H9 (cell line): Measurements from ENCODE around the gene UBE2B. TPM values are rescaled to one million over a fixed set of nuclear protein-coding genes. Genes with fewer than 3 reads are reported as not detected.

Experiments
- DNase-seq: peaks from one replicate; pipeline ENCODE4 v3.0.0-alpha.2; 2017
- H2AFZ ChIP-seq: one replicate; pipeline ENCODE4 v1.6.1; 2013; ENCODE audit warnings: mild to moderate bottlenecking, low read length, control low read depth, moderate library complexity
- H2AK5ac ChIP-seq: 2 replicates; pipeline ENCODE4 v1.6.1; 2013; ENCODE audit warnings: low read length, control low read depth, mixed read lengths; ENCODE audit not compliant: insufficient read length
- H2BK120ac ChIP-seq: one replicate; pipeline ENCODE4 v1.6.1; 2013; ENCODE audit warnings: low read depth, mild to moderate bottlenecking, low read length, control low read depth, inconsistent platforms; ENCODE audit not compliant: poor library complexity, severe bottlenecking
- H2BK12ac ChIP-seq: 2 replicates; pipeline ENCODE4 v1.6.1; 2013; ENCODE audit warnings: low read length, control low read depth, mixed read lengths, low read depth; ENCODE audit not compliant: insufficient read length
- H2BK15ac ChIP-seq: 2 replicates; pipeline ENCODE4 v1.6.1; 2013; ENCODE audit warnings: low read depth, low read length, control low read depth
- H2BK20ac ChIP-seq: one replicate; pipeline ENCODE4 v1.6.1; 2013; ENCODE audit warnings: low read depth, mild to moderate bottlenecking, low read length, control low read depth, inconsistent platforms; ENCODE audit not compliant: poor library complexity, severe bottlenecking
- H2BK5ac ChIP-seq: 2 replicates; pipeline ENCODE4 v1.6.1; 2013; ENCODE audit warnings: low read length, control low read depth, mixed read lengths; ENCODE audit not compliant: insufficient read length
- H3K14ac ChIP-seq: 2 replicates; pipeline ENCODE4 v1.6.1; 2013; ENCODE audit warnings: low read length, control low read depth; ENCODE audit not compliant: insufficient read depth
- H3K18ac ChIP-seq: 2 replicates; pipeline ENCODE4 v1.6.1; 2013; ENCODE audit warnings: low read depth, mild to moderate bottlenecking, mixed read lengths, low read length, control low read depth; ENCODE audit not compliant: insufficient read length
- H3K23ac ChIP-seq: 2 replicates; pipeline ENCODE4 v1.6.1; 2013; ENCODE audit warnings: low read length, control low read depth, mixed read lengths, low read depth; ENCODE audit not compliant: insufficient read length
- H3K23me2 ChIP-seq: 2 replicates; pipeline ENCODE4 v1.6.1; 2013; ENCODE audit warnings: low read depth, mild to moderate bottlenecking, mixed read lengths, low read length, control low read depth; ENCODE audit not compliant: insufficient read length, poor library complexity, severe bottlenecking
- H3K27ac ChIP-seq: 2 replicates; pipeline ENCODE4 v1.5.1; 2013; ENCODE audit warnings: low read length, control low read depth, mixed read lengths, low read depth; ENCODE audit not compliant: insufficient read length
- H3K27me3 ChIP-seq: 2 replicates; pipeline ENCODE4 v1.6.1; 2013; ENCODE audit warnings: low read length, control low read depth, inconsistent platforms; ENCODE audit not compliant: insufficient read depth
- H3K4ac ChIP-seq: 2 replicates; pipeline ENCODE4 v1.6.1; 2013; ENCODE audit warnings: low read depth, mild to moderate bottlenecking, control low read depth, inconsistent platforms, low read length, moderate library complexity
- H3K4me1 ChIP-seq: 2 replicates; pipeline ENCODE4 v1.6.1; 2013; ENCODE audit warnings: low read length, control low read depth, inconsistent platforms; ENCODE audit not compliant: insufficient read depth
- H3K4me2 ChIP-seq: 2 replicates; pipeline ENCODE4 v1.6.1; 2013; ENCODE audit warnings: low read length, control low read depth, mixed read lengths; ENCODE audit not compliant: insufficient read length, insufficient read depth
- H3K56ac ChIP-seq: 2 replicates; pipeline ENCODE4 v1.6.1; 2013; ENCODE audit warnings: low read depth, mild to moderate bottlenecking, mixed read lengths, low read length, control low read depth; ENCODE audit not compliant: insufficient read length
- H3K79me1 ChIP-seq: 2 replicates; pipeline ENCODE4 v1.6.1; 2013; ENCODE audit warnings: low read depth, mild to moderate bottlenecking, moderate library complexity, low read length, control low read depth, inconsistent platforms; ENCODE audit not compliant: insufficient read depth, poor library complexity, severe bottlenecking
- H3K79me2 ChIP-seq: 2 replicates; pipeline ENCODE4 v1.6.1; 2013; ENCODE audit warnings: low read length, control low read depth, inconsistent platforms; ENCODE audit not compliant: insufficient read depth
- H3K9ac ChIP-seq: 2 replicates; pipeline ENCODE4 v1.6.1; 2013; ENCODE audit warnings: low read length, control low read depth, mixed read lengths; ENCODE audit not compliant: insufficient read length; ENCODE audit errors: extremely low read depth
- H3K9me3 ChIP-seq: one replicate; pipeline ENCODE4 v1.6.1; 2013; ENCODE audit warnings: low read depth, low read length, inconsistent platforms; ENCODE audit not compliant: control insufficient read depth
- H3T11ph ChIP-seq: one replicate; pipeline ENCODE4 v1.6.1; 2013; ENCODE audit warnings: mild to moderate bottlenecking, low read length, control low read depth, inconsistent platforms
- H4K20me1 ChIP-seq: one replicate; pipeline ENCODE4 v1.6.1; 2013; ENCODE audit not compliant: control insufficient read depth, insufficient read length, insufficient read depth
- H4K5ac ChIP-seq: 2 replicates; pipeline ENCODE4 v1.6.1; 2013; ENCODE audit warnings: low read depth, mild to moderate bottlenecking, mixed read lengths, low read length, control low read depth; ENCODE audit not compliant: insufficient read length
- H4K8ac ChIP-seq: replicated peaks from 2 replicates; pipeline ENCODE4 v1.6.1; 2013; ENCODE audit warnings: low read length, control low read depth, mixed read lengths, low read depth; ENCODE audit not compliant: insufficient read length
- H4K91ac ChIP-seq: 2 replicates; pipeline ENCODE4 v1.6.1; 2013; ENCODE audit warnings: low read depth, mild to moderate bottlenecking, moderate library complexity, mixed read lengths, low read length, control low read depth; ENCODE audit not compliant: insufficient read length
- H3K27ac Mint-ChIP-seq, 3 experiments: 2 replicates in 2 of 3; 3 replicates in 1 of 3; pipeline ENCODE4 v1.8.0; 2020 to 2021; ENCODE audit warnings: mixed read lengths in 3 of 3, mild to moderate bottlenecking in 1 of 3, moderate library complexity in 1 of 3
- H3K27me3 Mint-ChIP-seq: 2 replicates; pipeline ENCODE4 v1.8.0; 2021; ENCODE audit warnings: low read depth, mild to moderate bottlenecking, moderate library complexity, mixed read lengths
- H3K36me3 Mint-ChIP-seq, 3 experiments: 2 replicates in 2 of 3; 3 replicates in 1 of 3; pipeline ENCODE4 v1.8.0; 2020 to 2021; ENCODE audit warnings: low read depth in 3 of 3, mixed read lengths in 3 of 3; ENCODE audit not compliant: insufficient read depth in 1 of 3
- H3K4me1 Mint-ChIP-seq, 2 experiments: 2 replicates each; pipeline ENCODE4 v1.8.0; 2020; ENCODE audit warnings: mixed read lengths in 2 of 2
- H3K4me3 Mint-ChIP-seq, 2 experiments: 2 replicates in 1 of 2; 3 replicates in 1 of 2; pipeline ENCODE4 v1.8.0; 2020 to 2021; ENCODE audit warnings: mild to moderate bottlenecking in 2 of 2, mixed read lengths in 2 of 2, moderate library complexity in 1 of 2
- H3K9me3 Mint-ChIP-seq, 2 experiments: 2 replicates in 1 of 2; 3 replicates in 1 of 2; pipeline ENCODE4 v1.8.0; 2020; ENCODE audit warnings: mild to moderate bottlenecking in 2 of 2, mixed read lengths in 2 of 2, moderate library complexity in 1 of 2
- WGBS: extraction: QIAGEN DNeasy Blood & Tissue Kit; methylation state at CpG from one replicate; pipeline ENCODE4 v1.1.7; 2013; ENCODE audit warnings: missing lambda C conversion rate, low lambda C conversion rate, mixed read lengths; ENCODE audit not compliant: insufficient read length; ENCODE audit errors: extremely low coverage; 5-methylcytosine and 5-hydroxymethylcytosine counted together
- total RNA-seq: library from RNA; stranded (reverse); gene quantifications from 2 replicates; pipeline ENCODE4 v1.2.1, GENCODE V29; 2021
- TF ChIP-seq, protein P1 (sequence below): fragments of 200-600 bp; sonication (generic); conservative IDR thresholded peaks from 3 replicates; pipeline ENCODE4 v1.8.0; 2021; ENCODE audit warnings: antibody characterized with exemption, mild to moderate bottlenecking

The UBE2B gene
- total RNA-seq, 1 experiment from 2014 or later, result 50.3 TPM

GRCh38 chr5:134439210-134439654 is 67.9 kb downstream of the UBE2B start:
- H2BK12ac ChIP-seq, result no peak overlapping the region
- no peak overlapping the region for H3K23ac ChIP-seq
- WGBS, result no CpG with 5 or more reads among the region's 7 CpGs
- H2AFZ ChIP-seq, result no peak overlapping the region
- peaks cover 2% of the 10 kb centered on the region for H3K4me1 ChIP-seq
- no peak overlapping the region for H2AK5ac ChIP-seq
- no peaks in the 10 kb centered on the region for H3K79me1 ChIP-seq
- H3K4ac ChIP-seq, result no peak overlapping the region
- Mint-ChIP-seq H3K27me3 (no peaks in the 10 kb centered on the region; the same call in 1 of the 2 replicates), H3K4me1 (peaks cover 30 to 43% of the 10 kb centered on the region in 2 experiments), H3K36me3 (peaks cover 3 to 20% (median 12%) of the 10 kb centered on the region in 3 experiments; a peak in 4 of 7 replicates), H3K27ac (peak overlapping the region; percentile 54 to 82 (median 82); a peak in 6 of 7 replicates), H3K4me3 (no peak overlapping the region), H3K9me3 (no peaks in the 10 kb centered on the region)
- no peak overlapping the region for H3K9ac ChIP-seq
- H3K18ac ChIP-seq, result no peak overlapping the region
- no peak overlapping the region for H4K8ac ChIP-seq
- H4K20me1 ChIP-seq, result peaks cover 2% of the 10 kb centered on the region
- H4K91ac ChIP-seq, result no peak overlapping the region
- H3K56ac ChIP-seq, result no peak overlapping the region
- TF ChIP-seq, protein P1, sequence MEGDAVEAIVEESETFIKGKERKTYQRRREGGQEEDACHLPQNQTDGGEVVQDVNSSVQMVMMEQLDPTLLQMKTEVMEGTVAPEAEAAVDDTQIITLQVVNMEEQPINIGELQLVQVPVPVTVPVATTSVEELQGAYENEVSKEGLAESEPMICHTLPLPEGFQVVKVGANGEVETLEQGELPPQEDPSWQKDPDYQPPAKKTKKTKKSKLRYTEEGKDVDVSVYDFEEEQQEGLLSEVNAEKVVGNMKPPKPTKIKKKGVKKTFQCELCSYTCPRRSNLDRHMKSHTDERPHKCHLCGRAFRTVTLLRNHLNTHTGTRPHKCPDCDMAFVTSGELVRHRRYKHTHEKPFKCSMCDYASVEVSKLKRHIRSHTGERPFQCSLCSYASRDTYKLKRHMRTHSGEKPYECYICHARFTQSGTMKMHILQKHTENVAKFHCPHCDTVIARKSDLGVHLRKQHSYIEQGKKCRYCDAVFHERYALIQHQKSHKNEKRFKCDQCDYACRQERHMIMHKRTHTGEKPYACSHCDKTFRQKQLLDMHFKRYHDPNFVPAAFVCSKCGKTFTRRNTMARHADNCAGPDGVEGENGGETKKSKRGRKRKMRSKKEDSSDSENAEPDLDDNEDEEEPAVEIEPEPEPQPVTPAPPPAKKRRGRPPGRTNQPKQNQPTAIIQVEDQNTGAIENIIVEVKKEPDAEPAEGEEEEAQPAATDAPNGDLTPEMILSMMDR, result peak; percentile 20; the same call in 1 of the 3 replicates
- H3K14ac ChIP-seq, result no peak overlapping the region
- no peaks in the 10 kb centered on the region for H3K27me3 ChIP-seq
- no peak overlapping the region for H4K5ac ChIP-seq
- H3K23me2 ChIP-seq, result no peaks in the 10 kb centered on the region
- H3T11ph ChIP-seq, result no peak overlapping the region
- no peak overlapping the region for H3K27ac ChIP-seq
- no peak overlapping the region for H3K4me2 ChIP-seq
- no peak overlapping the region for H2BK5ac ChIP-seq
- no peaks in the 10 kb centered on the region for H3K9me3 ChIP-seq
- H2BK15ac ChIP-seq, result no peak overlapping the region
- no peaks in the 10 kb centered on the region for H3K79me2 ChIP-seq
- H2BK20ac ChIP-seq, result no peak overlapping the region
- peak; percentile 92 for DNase-seq
- H2BK120ac ChIP-seq, result no peak overlapping the region
